ENCODE results near the gene GOT1.

DNA sequence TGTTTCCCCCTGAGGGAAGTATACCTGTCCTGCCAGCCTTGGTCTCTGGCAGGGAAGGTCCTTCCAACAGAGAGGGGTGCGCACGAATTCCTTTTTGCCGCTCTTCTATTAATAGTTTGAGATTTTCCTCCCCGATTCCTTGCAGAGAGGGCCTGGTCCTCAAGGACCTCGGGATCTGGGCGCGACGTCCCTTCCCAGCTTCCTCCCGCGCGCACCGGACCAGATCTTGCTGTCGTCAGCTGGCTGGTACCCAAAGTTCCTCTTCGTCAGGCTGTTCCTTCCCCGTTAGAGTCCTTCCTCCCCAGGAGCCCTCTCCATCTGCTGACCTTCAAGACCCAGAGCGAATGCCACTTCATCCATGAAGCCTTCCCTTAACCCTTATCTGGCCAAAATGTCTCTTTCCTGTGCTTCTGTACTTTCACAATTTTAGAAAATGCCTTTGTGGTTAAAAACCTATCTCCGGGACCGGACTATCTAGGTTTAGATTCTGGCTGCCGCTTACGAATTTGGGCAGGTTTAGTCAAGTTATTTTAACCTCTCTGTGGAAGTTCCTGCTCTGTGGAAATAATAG is 851 bp upstream of the GOT1 start:
- TF ChIP-seq, protein P1, sequence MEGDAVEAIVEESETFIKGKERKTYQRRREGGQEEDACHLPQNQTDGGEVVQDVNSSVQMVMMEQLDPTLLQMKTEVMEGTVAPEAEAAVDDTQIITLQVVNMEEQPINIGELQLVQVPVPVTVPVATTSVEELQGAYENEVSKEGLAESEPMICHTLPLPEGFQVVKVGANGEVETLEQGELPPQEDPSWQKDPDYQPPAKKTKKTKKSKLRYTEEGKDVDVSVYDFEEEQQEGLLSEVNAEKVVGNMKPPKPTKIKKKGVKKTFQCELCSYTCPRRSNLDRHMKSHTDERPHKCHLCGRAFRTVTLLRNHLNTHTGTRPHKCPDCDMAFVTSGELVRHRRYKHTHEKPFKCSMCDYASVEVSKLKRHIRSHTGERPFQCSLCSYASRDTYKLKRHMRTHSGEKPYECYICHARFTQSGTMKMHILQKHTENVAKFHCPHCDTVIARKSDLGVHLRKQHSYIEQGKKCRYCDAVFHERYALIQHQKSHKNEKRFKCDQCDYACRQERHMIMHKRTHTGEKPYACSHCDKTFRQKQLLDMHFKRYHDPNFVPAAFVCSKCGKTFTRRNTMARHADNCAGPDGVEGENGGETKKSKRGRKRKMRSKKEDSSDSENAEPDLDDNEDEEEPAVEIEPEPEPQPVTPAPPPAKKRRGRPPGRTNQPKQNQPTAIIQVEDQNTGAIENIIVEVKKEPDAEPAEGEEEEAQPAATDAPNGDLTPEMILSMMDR (conservative IDR thresholded peaks at IDR 0.05; ENCODE audit: low read depth in 2 of 2) = no peak
- TF ChIP-seq, protein P2, sequence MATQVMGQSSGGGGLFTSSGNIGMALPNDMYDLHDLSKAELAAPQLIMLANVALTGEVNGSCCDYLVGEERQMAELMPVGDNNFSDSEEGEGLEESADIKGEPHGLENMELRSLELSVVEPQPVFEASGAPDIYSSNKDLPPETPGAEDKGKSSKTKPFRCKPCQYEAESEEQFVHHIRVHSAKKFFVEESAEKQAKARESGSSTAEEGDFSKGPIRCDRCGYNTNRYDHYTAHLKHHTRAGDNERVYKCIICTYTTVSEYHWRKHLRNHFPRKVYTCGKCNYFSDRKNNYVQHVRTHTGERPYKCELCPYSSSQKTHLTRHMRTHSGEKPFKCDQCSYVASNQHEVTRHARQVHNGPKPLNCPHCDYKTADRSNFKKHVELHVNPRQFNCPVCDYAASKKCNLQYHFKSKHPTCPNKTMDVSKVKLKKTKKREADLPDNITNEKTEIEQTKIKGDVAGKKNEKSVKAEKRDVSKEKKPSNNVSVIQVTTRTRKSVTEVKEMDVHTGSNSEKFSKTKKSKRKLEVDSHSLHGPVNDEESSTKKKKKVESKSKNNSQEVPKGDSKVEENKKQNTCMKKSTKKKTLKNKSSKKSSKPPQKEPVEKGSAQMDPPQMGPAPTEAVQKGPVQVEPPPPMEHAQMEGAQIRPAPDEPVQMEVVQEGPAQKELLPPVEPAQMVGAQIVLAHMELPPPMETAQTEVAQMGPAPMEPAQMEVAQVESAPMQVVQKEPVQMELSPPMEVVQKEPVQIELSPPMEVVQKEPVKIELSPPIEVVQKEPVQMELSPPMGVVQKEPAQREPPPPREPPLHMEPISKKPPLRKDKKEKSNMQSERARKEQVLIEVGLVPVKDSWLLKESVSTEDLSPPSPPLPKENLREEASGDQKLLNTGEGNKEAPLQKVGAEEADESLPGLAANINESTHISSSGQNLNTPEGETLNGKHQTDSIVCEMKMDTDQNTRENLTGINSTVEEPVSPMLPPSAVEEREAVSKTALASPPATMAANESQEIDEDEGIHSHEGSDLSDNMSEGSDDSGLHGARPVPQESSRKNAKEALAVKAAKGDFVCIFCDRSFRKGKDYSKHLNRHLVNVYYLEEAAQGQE (IDR thresholded peaks at IDR 0.05; ENCODE audit: unreplicated experiment) = no peak
- no peak for TF ChIP-seq EZH2phosphoT487 (IDR thresholded peaks at IDR 0.05; ENCODE audit: unreplicated experiment)
- TF ChIP-seq NANOG (IDR thresholded peaks at IDR 0.05; ENCODE audit: borderline replicate concordance) = no peak
- TF ChIP-seq CREB1 (CRISPR knock-in tag; IDR thresholded peaks at IDR 0.05; ENCODE audit: low read depth) = peak; percentile 18; the same call in 1 of the 2 replicates
- 0 out of 2 replicates have a peak, but pooled peaks have one; percentile 3 for TF ChIP-seq POLR2AphosphoS5 (IDR thresholded peaks at IDR 0.05; ENCODE audit: low read depth)
- TF ChIP-seq EZH2 (IDR thresholded peaks at IDR 0.05; ENCODE audit: low read depth, unreplicated experiment) = peak; percentile 6
- TF ChIP-seq ZNF114 (CRISPR knock-in tag; IDR thresholded peaks at IDR 0.05) = no peak
- no peak for TF ChIP-seq STAT1 (IDR thresholded peaks at IDR 0.05; ENCODE audit: unreplicated experiment)
